HepG2 (cell line): Measurements from ENCODE around the gene ZSWIM2.

Experiments used
- CEBPB ChIP-seq: IDR thresholded peaks from 2 replicates; pipeline ENCODE4 v1.6.1; 2011; ENCODE audit warnings: low read depth, low read length, improper control_type of control experiment, borderline replicate concordance
- ETV6 ChIP-seq: sonication (generic); formaldehyde crosslinking; conservative IDR thresholded peaks from 2 replicates; pipeline ENCODE4 v1.4.0; 2020; ENCODE audit warnings: missing genetic modification reagents
- FOSL2 ChIP-seq: sonication (generic); formaldehyde crosslinking; IDR thresholded peaks from 2 replicates; pipeline ENCODE4 v1.4.0; 2020; ENCODE audit warnings: missing genetic modification reagents
- FOXK1 ChIP-seq: sonication (generic); formaldehyde crosslinking; IDR thresholded peaks from 2 replicates; pipeline ENCODE4 v1.4.0; 2020; ENCODE audit warnings: low read depth, missing genetic modification reagents, borderline replicate concordance
- NFIC ChIP-seq: IDR thresholded peaks from 2 replicates; pipeline ENCODE4 v1.6.1; 2012; ENCODE audit warnings: mild to moderate bottlenecking, low read length, inconsistent platforms
- NFYC ChIP-seq: IDR thresholded peaks from 2 replicates; pipeline ENCODE4 v1.6.1; 2016; ENCODE audit warnings: missing genetic modification reagents, missing compliant biosample characterization
- POLR2A ChIP-seq, 2 experiments: IDR thresholded peaks; 2 replicates each; pipeline ENCODE4 v1.6.1; 2011; ENCODE audit warnings: low read depth in 2 of 2, low read length in 2 of 2, mild to moderate bottlenecking in 1 of 2, moderate library complexity in 1 of 2; ENCODE audit not compliant: insufficient read depth in 1 of 2
- POLR2AphosphoS5 ChIP-seq: IDR thresholded peaks from 2 replicates; pipeline ENCODE4 v1.6.1; 2012; ENCODE audit warnings: low read depth, low read length
- RXRA ChIP-seq: sonication (generic); formaldehyde crosslinking; IDR thresholded peaks from 2 replicates; pipeline ENCODE4 v1.5.1; 2020; ENCODE audit warnings: missing genetic modification reagents
- TSC22D2 ChIP-seq: sonication (generic); formaldehyde crosslinking; IDR thresholded peaks from 2 replicates; pipeline ENCODE4 v1.5.1; 2020; ENCODE audit warnings: missing genetic modification reagents, mild to moderate bottlenecking, borderline replicate concordance
- ZNF430 ChIP-seq: sonication (generic); formaldehyde crosslinking; IDR thresholded peaks from 2 replicates; pipeline ENCODE4 v1.9.0; 2021; ENCODE audit warnings: mild to moderate bottlenecking, missing genetic modification reagents
- TF ChIP-seq, protein P1 (sequence below): sonication (generic); formaldehyde crosslinking; IDR thresholded peaks from 2 replicates; pipeline ENCODE4 v1.4.0; 2020; ENCODE audit warnings: missing genetic modification reagents
- TF ChIP-seq, protein P2 (sequence below), 2 experiments: IDR thresholded peaks; 2 replicates each; pipeline ENCODE4 v1.6.1; 2011 to 2012; ENCODE audit warnings: low read length in 2 of 2, borderline replicate concordance in 1 of 2, low read depth in 1 of 2, mild to moderate bottlenecking in 1 of 2, moderate library complexity in 1 of 2
- TF ChIP-seq, protein P3 (sequence below): sonication (generic); formaldehyde crosslinking; IDR thresholded peaks from 2 replicates; pipeline ENCODE4 v1.5.0; 2020; ENCODE audit warnings: mild to moderate bottlenecking, missing genetic modification reagents, moderate library complexity

DNA sequence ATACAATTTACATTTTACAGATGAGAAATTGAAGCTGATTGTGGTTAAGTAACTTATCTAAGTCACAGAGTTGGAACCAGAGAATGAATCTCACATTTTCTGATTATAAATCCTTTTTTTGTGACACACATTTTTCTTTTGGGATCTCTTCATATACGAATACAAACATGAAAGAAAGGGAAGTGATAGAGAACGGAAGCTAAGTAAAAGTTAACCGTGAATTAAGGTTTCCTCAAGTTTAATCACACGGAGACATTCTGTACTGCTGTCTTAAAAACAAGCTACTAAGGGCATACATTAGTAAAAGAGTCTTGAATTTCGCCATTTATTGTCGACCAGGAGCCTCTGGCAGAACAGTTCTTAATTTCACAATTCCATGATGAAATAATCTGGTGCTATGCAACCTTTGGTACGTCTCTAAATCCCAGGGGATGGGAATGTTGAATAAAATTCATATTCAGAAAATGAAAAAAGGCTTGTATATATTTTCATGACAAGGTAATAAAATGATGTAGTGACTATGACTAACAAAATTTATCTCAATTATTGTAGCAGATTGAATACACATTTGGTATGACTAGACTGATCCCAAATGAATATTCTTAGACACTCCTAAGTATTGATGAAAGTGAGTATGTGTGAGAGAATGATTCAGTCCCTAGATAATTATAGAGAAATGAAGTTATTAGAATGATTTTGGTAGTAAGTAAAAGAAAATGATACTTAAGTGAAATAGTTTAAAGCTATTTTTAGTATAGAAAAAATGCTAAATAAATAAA lies 40.3 kb upstream of the ZSWIM2 start:
- TF ChIP-seq ZNF430 (CRISPR knock-in tag) (no peak), TSC22D2 (CRISPR knock-in tag) (no peak), ETV6 (CRISPR knock-in tag) (no peak), FOSL2 (CRISPR knock-in tag) (no peak), POLR2AphosphoS5 (no peak), POLR2A (IDR thresholded peaks at IDR 0.05; ENCODE audit: insufficient read depth in 1 of 2, low read depth in 2 of 2, low read length in 2 of 2) (no peak), CEBPB (peak; percentile 46; the same call in 1 of the 2 replicates), NFYC (no peak), FOXK1 (no peak), NFIC (no peak), RXRA (CRISPR knock-in tag) (no peak)
- TF ChIP-seq, protein P1, sequence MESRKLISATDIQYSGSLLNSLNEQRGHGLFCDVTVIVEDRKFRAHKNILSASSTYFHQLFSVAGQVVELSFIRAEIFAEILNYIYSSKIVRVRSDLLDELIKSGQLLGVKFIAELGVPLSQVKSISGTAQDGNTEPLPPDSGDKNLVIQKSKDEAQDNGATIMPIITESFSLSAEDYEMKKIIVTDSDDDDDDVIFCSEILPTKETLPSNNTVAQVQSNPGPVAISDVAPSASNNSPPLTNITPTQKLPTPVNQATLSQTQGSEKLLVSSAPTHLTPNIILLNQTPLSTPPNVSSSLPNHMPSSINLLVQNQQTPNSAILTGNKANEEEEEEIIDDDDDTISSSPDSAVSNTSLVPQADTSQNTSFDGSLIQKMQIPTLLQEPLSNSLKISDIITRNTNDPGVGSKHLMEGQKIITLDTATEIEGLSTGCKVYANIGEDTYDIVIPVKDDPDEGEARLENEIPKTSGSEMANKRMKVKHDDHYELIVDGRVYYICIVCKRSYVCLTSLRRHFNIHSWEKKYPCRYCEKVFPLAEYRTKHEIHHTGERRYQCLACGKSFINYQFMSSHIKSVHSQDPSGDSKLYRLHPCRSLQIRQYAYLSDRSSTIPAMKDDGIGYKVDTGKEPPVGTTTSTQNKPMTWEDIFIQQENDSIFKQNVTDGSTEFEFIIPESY (CRISPR knock-in tag): no peak
- TF ChIP-seq, protein P2, sequence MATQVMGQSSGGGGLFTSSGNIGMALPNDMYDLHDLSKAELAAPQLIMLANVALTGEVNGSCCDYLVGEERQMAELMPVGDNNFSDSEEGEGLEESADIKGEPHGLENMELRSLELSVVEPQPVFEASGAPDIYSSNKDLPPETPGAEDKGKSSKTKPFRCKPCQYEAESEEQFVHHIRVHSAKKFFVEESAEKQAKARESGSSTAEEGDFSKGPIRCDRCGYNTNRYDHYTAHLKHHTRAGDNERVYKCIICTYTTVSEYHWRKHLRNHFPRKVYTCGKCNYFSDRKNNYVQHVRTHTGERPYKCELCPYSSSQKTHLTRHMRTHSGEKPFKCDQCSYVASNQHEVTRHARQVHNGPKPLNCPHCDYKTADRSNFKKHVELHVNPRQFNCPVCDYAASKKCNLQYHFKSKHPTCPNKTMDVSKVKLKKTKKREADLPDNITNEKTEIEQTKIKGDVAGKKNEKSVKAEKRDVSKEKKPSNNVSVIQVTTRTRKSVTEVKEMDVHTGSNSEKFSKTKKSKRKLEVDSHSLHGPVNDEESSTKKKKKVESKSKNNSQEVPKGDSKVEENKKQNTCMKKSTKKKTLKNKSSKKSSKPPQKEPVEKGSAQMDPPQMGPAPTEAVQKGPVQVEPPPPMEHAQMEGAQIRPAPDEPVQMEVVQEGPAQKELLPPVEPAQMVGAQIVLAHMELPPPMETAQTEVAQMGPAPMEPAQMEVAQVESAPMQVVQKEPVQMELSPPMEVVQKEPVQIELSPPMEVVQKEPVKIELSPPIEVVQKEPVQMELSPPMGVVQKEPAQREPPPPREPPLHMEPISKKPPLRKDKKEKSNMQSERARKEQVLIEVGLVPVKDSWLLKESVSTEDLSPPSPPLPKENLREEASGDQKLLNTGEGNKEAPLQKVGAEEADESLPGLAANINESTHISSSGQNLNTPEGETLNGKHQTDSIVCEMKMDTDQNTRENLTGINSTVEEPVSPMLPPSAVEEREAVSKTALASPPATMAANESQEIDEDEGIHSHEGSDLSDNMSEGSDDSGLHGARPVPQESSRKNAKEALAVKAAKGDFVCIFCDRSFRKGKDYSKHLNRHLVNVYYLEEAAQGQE (IDR thresholded peaks at IDR 0.05; ENCODE audit: borderline replicate concordance in 1 of 2, low read depth in 1 of 2, low read length in 2 of 2): no peak
- TF ChIP-seq, protein P3, sequence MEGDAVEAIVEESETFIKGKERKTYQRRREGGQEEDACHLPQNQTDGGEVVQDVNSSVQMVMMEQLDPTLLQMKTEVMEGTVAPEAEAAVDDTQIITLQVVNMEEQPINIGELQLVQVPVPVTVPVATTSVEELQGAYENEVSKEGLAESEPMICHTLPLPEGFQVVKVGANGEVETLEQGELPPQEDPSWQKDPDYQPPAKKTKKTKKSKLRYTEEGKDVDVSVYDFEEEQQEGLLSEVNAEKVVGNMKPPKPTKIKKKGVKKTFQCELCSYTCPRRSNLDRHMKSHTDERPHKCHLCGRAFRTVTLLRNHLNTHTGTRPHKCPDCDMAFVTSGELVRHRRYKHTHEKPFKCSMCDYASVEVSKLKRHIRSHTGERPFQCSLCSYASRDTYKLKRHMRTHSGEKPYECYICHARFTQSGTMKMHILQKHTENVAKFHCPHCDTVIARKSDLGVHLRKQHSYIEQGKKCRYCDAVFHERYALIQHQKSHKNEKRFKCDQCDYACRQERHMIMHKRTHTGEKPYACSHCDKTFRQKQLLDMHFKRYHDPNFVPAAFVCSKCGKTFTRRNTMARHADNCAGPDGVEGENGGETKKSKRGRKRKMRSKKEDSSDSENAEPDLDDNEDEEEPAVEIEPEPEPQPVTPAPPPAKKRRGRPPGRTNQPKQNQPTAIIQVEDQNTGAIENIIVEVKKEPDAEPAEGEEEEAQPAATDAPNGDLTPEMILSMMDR (CRISPR knock-in tag): no peak
